Epidermal melanocyte (primary cell): ENCODE results near the gene ATP11B.
"Not testable (repeated sequence)": the region's sequence is repeated elsewhere in the genome, so short reads cannot be mapped to it uniquely, and the experiment has no call there.

ENCODE experiments used
- DNase-seq: peaks from one replicate; pipeline ENCODE4 v3.0.0; 2011; ENCODE audit warnings: low spot score; ENCODE audit not compliant: insufficient read length

Gene ATP11B

GRCh38 chr3:182824957-182825356 lies 31.7 kb downstream of the ATP11B start:
- DNase-seq, result no peak

GRCh38 chr3:182829761-182830405 lies 36.6 kb downstream of the ATP11B start:
- no peak for DNase-seq

DNA sequence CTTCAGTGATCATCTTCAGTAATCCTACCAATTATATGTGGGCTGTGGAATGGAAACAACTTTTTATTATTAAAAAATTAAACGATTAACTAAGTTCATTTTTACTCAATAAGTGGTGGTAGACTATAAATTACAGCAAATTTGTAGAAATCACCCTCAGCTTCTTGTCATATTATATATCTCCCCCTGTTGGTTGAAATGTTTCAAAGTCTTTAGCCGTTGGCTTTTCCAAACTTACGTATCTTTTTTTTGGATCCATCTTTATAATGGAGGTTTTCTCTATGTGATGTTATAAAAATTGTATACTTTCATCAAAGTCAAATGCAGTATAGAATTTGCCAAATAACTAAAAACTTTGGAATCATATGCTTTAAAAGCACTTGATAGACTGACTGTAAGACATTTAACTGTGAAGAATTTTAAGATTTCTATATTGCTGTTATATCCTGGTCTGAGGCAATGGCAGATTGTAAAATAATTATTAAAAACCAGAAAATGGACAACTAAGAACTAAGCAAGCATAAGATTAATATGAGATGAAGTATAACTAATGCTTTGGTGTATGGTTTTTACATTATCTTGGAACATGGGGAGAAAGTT lies 44.7 kb downstream of the ATP11B start:
- DNase-seq, result no peak

- DNase-seq, result no peak
Observed at GRCh38 chr3:182843478-182843877, 50.2 kb downstream of the ATP11B start.

- DNase-seq, result no peak
Observed at GRCh38 chr3:182848906-182849305, 55.6 kb downstream of the ATP11B start.

- DNase-seq, result no peak
Observed at GRCh38 chr3:182855076-182855475, 61.8 kb downstream of the ATP11B start.

DNA sequence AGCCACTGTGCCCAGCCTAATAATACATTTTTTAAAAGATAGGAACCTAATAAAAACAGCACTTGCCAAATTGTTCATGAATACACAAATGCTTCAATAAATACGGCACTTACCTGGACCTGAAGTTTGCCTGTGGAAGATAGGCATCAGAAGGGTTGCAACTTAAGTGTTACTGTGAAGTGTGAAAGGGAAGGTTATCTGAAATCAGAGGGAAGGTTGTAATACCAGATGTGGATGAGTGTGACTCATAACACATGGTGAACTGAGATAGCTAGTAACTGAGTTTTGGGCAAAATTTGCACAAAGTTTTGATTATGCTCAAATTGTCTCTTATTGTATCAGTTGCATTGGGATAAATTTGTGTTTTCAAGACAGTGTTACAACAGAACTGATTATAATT lies 68.0 kb downstream of the ATP11B start:
- no peak for DNase-seq

DNA sequence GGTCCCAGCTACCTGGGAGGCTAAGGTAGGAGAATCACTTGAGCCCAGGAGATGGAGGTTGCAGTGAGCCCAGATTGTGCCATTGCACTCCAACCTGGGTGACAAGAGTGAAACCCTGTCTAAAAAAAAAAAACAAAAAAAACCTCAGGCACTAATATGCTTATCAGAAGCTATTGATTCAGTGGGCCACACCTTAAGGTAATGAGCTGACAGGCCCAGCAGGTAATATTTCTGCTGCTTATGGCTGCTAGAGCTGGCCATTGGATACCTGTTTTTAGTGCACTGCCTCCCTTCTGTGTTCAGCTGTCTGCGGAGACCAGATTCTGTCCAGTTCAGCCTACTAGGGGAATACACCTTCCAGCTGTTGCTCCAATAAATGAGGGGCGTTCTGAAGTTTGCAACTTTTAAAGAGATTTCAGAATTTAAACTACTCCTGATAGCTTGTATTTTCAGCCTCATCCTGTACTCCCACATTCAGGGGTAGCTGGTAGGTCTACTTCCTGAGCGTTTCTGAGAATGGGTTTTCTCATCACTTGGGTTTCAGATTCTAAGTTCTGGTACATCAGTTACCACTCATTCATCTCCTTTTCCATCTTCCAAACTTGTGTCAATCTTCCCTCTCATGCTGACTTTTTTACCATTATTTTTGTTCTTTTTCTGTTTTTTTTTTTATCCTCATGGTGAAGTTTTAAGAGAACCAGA lies 69.0 kb downstream of the ATP11B start:
- no peak for DNase-seq

GRCh38 chr3:182869059-182869458 lies 75.8 kb downstream of the ATP11B start:
- no peak for DNase-seq

GRCh38 chr3:182870917-182871316 lies 77.6 kb downstream of the ATP11B start:
- DNase-seq, result not testable (repeated sequence)

GRCh38 chr3:182879031-182879611 lies 85.8 kb downstream of the ATP11B start:
- DNase-seq, result no peak

GRCh38 chr3:182886497-182886896 lies 93.2 kb downstream of the ATP11B start:
- no peak for DNase-seq

- no peak for DNase-seq
Observed at GRCh38 chr3:182889948-182890629, 96.8 kb downstream of the ATP11B start.

GRCh38 chr3:182891364-182891763 lies 98.1 kb downstream of the ATP11B start:
- DNase-seq, result no peak

GRCh38 chr3:182892226-182892625 lies 98.9 kb downstream of the ATP11B start:
- DNase-seq, result no peak

DNA sequence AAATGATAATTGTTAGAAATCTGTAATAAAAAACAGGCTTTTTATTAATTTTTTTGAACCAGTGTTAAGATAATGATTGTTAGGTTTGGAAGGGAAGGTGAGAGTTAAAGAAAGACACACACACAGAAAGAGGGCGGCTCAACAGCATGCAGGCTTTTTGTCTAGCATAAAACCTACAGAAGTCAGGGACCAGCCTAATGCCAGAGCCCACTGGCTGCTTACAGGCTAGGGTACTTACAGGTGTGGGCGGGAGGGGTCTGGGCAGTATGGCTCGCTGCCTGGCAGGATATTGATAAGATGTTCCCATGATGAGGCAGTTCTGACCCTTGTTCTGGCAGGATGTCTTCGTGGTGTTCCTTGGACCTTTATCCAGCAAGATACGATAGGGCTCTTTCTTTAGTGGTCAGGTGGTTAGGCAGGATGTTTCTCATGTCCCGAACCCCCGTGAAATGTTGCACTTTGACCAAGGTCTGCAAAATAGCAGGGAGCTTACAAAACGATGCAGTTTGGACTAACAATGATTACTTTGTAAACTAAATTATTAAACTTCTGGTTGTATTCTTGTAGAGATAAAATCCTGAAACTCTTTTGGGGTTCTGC lies 102.3 kb downstream of the ATP11B start:
- no peak for DNase-seq

DNA sequence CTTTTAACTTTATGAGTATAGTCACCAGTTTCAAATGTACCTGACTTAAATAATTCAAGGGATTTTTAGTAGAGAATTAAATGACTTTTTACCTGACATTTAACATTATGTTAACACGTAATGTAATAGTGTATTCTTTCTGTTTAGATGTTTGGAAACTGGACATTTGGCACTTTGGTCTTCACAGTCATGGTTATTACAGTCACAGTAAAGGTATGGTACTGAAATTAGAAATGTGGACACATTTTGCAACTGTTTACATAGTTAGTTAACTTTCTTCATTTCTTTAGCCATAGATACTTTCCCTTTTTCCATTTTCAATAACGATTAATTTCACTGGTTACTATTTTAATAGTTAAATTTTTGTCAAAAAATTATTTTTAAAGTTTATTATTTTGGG lies 103.2 kb downstream of the ATP11B start:
- DNase-seq, result no peak

DNA sequence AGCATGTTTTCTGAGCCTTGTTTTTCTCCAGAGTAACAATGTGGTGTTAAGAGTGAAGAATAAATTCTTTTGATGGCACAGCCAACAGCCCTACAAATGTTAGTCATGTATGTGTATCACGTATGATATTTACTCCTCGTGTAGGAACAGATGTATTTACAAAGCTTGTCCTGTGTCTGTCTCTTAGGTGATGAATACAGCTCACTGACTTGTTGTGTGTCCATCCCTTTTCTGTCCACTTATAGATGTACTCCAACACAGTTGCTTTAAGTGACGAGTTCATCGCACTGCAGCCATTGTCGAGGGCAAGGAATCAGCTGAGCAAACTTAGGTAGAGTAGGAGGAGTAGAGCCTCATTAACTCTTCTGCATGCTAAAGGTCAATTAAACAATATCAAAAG lies 108.9 kb downstream of the ATP11B start:
- no peak for DNase-seq

DNA sequence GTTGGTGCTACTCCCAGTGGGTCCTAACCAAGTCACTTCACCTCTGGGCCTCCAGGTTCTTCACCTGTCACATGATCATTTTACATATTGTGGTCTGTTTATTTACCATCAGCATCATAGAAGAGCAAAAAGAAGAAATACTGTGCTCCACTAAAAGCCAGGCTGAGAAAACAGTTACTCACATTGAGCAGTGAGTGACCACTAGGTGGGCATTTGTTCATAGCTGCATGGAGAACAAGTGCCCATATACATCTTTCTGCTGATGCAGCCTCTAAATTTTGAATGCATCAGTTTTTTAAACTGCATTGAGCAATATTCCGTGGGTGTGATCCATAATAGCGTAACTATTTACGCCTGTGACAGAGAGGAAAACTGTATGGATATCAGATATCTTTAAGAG lies 110.9 kb downstream of the ATP11B start:
- DNase-seq, result no peak

GRCh38 chr3:182905623-182906022 lies 112.3 kb downstream of the ATP11B start:
- DNase-seq, result no peak

DNA sequence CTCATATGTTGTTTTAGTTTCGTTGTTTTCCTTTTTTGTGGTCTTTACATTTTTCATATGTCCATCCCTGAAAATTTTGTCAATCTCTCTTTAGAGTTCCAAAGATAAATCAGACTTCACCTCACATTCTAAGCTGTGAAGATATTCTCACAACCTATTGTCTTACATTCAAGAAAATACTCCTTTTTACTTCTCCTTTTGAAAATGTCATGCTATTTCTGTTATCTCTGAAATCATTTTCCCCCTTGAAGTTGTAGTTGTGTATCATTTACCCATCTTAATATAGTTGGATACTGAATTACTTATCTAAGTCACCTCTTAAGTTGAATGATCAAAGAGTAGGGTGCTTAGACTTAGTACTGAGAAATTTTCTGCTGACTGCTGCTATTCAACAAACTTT lies 112.7 kb downstream of the ATP11B start:
- no peak for DNase-seq
